Fibroblast of lung (primary cell): ENCODE data around the gene CCDC85C.

ENCODE experiments used
- CTCF ChIP-seq, 2 donors: IDR thresholded peaks in 1 of 2; conservative IDR thresholded peaks in 1 of 2; 1 replicate in 1 of 2; 2 replicates in 1 of 2; pipeline ENCODE4 v1.5.1; 2011 to 2012; ENCODE audit warnings: low read length in 2 of 2, control low read depth in 1 of 2, inconsistent platforms in 1 of 2, low read depth in 1 of 2, mild to moderate bottlenecking in 1 of 2
- EZH2 ChIP-seq: IDR thresholded peaks from 2 replicates; pipeline ENCODE4 v1.5.1; 2012; ENCODE audit warnings: low read length, control low read depth, mild to moderate bottlenecking; ENCODE audit errors: missing control alignments

- TF ChIP-seq EZH2 (no peak), CTCF (conservative IDR thresholded peaks at IDR 0.05 in 1 of 2, IDR thresholded peaks at IDR 0.05 in 1 of 2; ENCODE audit: low read depth in 1 of 2, low read length in 2 of 2) (no peak)
Observed at GRCh38 chr14:99497894-99498293, 106.1 kb downstream of the CCDC85C start.
